H1 (cell line): ENCODE results near the gene NUP210. TPM values are rescaled to one million over a fixed set of nuclear protein-coding genes. Genes with fewer than 3 reads are reported as not detected.

Source experiments
- CBX5 ChIP-seq: fragments of 300-800, 300-1000 bp; sonication (generic); IDR thresholded peaks from 2 replicates; pipeline ENCODE4 v1.7.1; 2016; ENCODE audit warnings: antibody characterized with exemption, low read length, low read depth
- CHD1 ChIP-seq: IDR thresholded peaks from 2 replicates; pipeline ENCODE4 v1.6.1; 2012; ENCODE audit warnings: low read depth, low read length, improper control_type of control experiment
- EP300 ChIP-seq, 2 experiments: IDR thresholded peaks; 1 replicate in 1 of 2; 2 replicates in 1 of 2; pipeline ENCODE4 v1.6.1; 2011 to 2012; ENCODE audit warnings: low read depth in 2 of 2, low read length in 2 of 2, mild to moderate bottlenecking in 2 of 2, borderline replicate concordance in 1 of 2, inconsistent platforms in 1 of 2, moderate library complexity in 1 of 2
- GABPA ChIP-seq: IDR thresholded peaks from 2 replicates; pipeline ENCODE4 v1.6.1; 2011; ENCODE audit warnings: mild to moderate bottlenecking, low read length, moderate library complexity, borderline replicate concordance; ENCODE audit not compliant: insufficient read depth
- JUND ChIP-seq: IDR thresholded peaks from 2 replicates; pipeline ENCODE4 v1.6.1; 2011; ENCODE audit warnings: mild to moderate bottlenecking, improper control_type of control experiment, low read length
- SP4 ChIP-seq: IDR thresholded peaks from 2 replicates; pipeline ENCODE4 v1.6.1; 2012; ENCODE audit warnings: low read length, inconsistent platforms
- TBP ChIP-seq: IDR thresholded peaks from 2 replicates; pipeline ENCODE4 v1.6.1; 2011; ENCODE audit warnings: low read depth, low read length, improper control_type of control experiment
- YY1 ChIP-seq: IDR thresholded peaks from 2 replicates; pipeline ENCODE4 v1.6.1; 2011; ENCODE audit warnings: low read depth, mild to moderate bottlenecking, low read length
- polyA plus RNA-seq, 7 experiments: library from polyadenylated mRNA; depleted of rRNA in 3 of 7; stranded (reverse) in 5 of 7; unstranded in 2 of 7; fragments of >200 nt in 5 of 7; fragments of 200-250 nt in 2 of 7; gene quantifications; 1 replicate in 5 of 7; 2 replicates in 1 of 7; 4 replicates in 1 of 7; pipeline versions ENCODE4 v1.2.1 to v1.2.3, GENCODE V29; 2011 to 2013; ENCODE audit warnings: missing spikeins in 2 of 7, mixed read lengths in 2 of 7
- total RNA-seq: library from RNA; stranded (reverse); fragmentation: NEBNext Ultra II Directional; extraction: Animal tissue kit (Norgen Biotek cat#: 25700); gene quantifications from 2 replicates; pipeline ENCODE4 v1.2.1, GENCODE V29; 2021
- TF ChIP-seq, protein P1 (sequence below), 3 experiments: IDR thresholded peaks; 1 replicate in 2 of 3; 2 replicates in 1 of 3; pipeline versions ENCODE4 v1.5.1 to v1.6.1; 2011; ENCODE audit warnings: low read length in 3 of 3, mild to moderate bottlenecking in 3 of 3, inconsistent platforms in 2 of 3, low read depth in 1 of 3, moderate library complexity in 1 of 3; ENCODE audit not compliant: insufficient read depth in 1 of 3; ENCODE audit errors: control extremely low read depth in 1 of 3

Gene NUP210
- total and polyA plus RNA-seq, 2 of the 8 experiments (the other 6 are each of a cell fraction or from before 2014, with no cell fraction given): 51.0 to 53.7 TPM

DNA sequence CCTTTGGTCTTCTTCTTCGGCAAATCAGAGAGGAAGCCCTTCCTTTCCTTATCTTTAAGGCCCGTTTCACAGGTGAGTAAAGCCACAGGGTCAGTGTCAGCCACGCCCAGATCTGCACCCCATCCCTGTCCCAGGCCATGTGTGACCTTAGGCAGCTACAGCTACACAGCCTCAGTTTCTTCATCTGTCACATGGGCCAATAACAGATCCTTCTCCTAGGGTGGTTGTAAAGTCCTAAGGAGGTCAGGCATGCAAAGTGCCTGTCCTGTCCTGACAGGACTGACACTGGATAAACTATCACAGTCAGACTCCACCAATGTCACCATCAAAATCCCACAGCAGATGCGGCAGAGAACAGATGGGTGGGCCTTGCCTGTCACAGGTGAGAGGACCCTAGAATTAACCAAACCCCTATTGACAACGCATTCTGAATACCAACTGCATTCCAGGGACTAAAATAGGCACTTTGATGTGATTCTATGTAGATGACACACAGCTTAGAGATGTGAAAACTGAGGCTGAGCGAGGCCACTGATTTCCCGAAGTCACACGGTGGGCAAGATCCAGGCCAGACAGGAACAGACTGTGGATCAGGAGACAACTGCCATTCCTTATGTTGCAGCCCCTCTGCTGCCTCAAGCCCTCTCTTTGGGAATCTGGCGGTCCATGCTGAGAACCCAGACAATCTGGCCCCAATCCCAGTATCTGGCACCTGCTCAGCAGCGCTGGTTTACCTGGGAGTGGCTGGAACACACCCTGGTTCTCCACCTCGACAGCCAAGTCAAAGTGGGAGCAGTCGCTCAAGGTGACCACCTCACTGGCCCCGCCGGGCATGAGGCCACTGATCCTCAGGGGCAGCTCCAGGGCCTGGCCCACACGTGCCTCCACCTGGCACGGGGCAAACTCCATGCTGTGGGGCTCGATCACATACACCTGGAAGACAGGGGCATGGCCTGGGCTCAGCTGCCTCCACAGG is 48.7 kb downstream of the NUP210 start (continued):
- TF ChIP-seq GABPA (no peak), JUND (no peak), SP4 (no peak), CHD1 (no peak), YY1 (no peak), EP300 (IDR thresholded peaks at IDR 0.05; ENCODE audit: borderline replicate concordance in 1 of 2, low read depth in 2 of 2, low read length in 2 of 2) (no peak), TBP (no peak), CBX5 (no peak)
- TF ChIP-seq, protein P1, sequence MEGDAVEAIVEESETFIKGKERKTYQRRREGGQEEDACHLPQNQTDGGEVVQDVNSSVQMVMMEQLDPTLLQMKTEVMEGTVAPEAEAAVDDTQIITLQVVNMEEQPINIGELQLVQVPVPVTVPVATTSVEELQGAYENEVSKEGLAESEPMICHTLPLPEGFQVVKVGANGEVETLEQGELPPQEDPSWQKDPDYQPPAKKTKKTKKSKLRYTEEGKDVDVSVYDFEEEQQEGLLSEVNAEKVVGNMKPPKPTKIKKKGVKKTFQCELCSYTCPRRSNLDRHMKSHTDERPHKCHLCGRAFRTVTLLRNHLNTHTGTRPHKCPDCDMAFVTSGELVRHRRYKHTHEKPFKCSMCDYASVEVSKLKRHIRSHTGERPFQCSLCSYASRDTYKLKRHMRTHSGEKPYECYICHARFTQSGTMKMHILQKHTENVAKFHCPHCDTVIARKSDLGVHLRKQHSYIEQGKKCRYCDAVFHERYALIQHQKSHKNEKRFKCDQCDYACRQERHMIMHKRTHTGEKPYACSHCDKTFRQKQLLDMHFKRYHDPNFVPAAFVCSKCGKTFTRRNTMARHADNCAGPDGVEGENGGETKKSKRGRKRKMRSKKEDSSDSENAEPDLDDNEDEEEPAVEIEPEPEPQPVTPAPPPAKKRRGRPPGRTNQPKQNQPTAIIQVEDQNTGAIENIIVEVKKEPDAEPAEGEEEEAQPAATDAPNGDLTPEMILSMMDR (IDR thresholded peaks at IDR 0.05; ENCODE audit: control extremely low read depth in 1 of 3, insufficient read depth in 1 of 3, low read depth in 1 of 3, low read length in 3 of 3): no peak
